Lung microvascular endothelial cell (primary cell): ENCODE data around the gene UPK3B. TPM values are rescaled to one million over a fixed set of nuclear protein-coding genes. Genes with fewer than 3 reads are reported as not detected.
"Not testable (repeated sequence)": the region's sequence is repeated elsewhere in the genome, so short reads cannot be mapped to it uniquely, and the experiment has no call there.

Experiments used
- DNase-seq, 2 donors: peaks; one replicate each; pipeline versions ENCODE4 v3.0.0 to v3.0.0-alpha.2; 2010; ENCODE audit warnings: low read depth in 2 of 2
- total RNA-seq: library from RNA; depleted of rRNA; stranded (reverse); fragments of >200 nt; gene quantifications from 2 replicates; pipeline ENCODE4 v1.2.1, GENCODE V29; 2014

The UPK3B gene
- total RNA-seq, 1 donor from 2014 or later: under 0.01 TPM

- DNase-seq: not testable (repeated sequence)
Measured at GRCh38 chr7:76487969-76488368, 22.4 kb upstream of the UPK3B start.

- not testable (repeated sequence) for DNase-seq
Measured at GRCh38 chr7:76492139-76492538, 18.2 kb upstream of the UPK3B start.

DNA sequence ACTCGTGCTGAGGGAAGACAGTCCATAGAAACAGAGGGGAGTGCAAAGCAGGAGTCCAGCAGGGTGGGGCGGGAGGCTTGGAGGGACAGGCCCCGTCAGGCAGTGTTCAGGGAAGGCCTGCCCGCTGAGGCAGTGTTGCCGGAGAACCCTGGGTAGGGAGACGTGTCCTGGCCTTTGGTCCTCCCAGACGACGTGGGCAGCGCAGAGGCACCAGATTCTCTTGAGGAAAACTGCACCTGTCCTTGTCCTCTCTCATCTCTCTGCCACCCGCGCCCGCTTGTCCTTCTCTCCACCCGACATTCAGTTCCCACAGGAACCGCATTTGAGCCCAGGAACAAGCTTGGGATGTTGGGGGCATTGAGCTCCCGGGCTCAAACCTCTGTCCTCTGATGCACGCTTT, 14.6 kb upstream of the UPK3B start:
- not testable (repeated sequence) for DNase-seq

DNA sequence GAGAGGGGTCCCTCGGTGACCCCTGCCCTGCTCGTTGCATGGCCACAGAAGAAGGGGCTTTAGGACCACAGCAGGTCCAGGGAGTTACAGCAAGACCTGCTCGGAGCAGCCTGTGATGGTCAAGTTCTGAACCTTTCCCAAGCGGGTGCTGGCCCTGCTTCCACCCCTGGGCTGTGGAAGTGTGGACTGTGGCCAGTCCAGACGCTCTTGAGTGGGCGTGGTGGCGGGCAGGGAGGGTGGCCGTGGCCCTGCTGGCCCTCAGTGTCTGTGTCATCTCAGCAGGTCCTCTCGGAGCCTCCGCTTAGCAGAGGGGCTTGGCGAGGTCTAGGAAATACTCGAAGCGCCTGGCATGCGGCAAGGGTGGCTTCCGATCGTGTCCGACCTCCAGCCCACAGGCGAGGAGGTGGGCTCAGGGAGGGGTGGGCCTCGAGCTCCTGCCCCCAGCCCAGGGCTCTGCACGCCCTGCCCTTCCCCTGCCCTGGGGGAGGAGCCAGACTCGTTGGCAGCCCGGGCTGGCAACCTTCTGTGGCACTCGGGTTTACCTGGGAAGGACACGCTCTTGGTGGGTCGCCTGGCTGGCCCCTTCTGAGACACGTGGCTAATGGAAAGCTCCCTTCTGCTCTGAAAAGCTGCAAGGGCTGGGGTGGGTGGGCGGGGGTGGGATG, 12.3 kb upstream of the UPK3B start:
- DNase-seq: not testable (repeated sequence)

GRCh38 chr7:76498583-76499200, 11.7 kb upstream of the UPK3B start:
- not testable (repeated sequence) for DNase-seq

GRCh38 chr7:76499201-76499923, 11.0 kb upstream of the UPK3B start:
- not testable (repeated sequence) for DNase-seq

GRCh38 chr7:76499924-76500241, 10.5 kb upstream of the UPK3B start:
- not testable (repeated sequence) for DNase-seq

GRCh38 chr7:76502224-76502623, 8.1 kb upstream of the UPK3B start:
- not testable (repeated sequence) for DNase-seq

DNA sequence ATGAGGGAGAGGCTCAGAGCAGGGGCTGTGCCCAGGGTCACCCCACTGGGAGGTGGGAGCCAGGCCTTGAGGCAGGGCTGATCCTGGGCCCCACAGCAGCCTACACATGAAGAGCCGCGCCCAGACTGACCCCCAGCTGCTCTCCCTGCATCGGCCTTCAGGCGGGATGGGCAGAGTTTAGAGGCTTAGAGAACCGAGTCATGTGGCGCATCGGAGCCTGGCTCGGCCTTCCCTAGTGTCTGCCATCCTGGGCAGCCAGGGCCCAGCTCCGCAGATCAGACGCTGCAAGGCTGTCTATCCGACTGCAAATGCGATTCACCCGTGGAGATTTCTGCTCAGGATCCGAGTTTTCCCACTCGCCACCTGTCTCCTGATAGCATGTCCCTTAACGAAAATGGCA, 7.5 kb upstream of the UPK3B start:
- not testable (repeated sequence) for DNase-seq

DNA sequence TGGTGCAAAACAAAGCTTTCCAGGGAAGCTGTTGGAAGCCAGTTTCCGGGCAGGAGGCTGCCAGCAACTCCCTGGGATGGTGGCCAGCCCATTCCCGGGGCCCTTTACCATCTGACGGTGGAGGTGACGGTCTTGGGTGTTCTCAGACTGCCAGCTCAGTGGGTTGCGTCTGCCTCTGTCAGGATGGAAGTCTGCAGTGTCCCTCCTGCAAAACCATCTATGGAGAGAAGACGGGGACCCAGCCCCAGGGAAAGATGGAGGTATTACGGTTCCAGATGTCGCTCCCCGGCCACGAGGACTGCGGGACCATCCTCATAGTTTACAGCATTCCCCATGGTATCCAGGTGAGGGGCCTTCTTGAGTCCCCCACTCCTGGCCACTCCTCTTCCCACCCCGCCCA, 7.1 kb upstream of the UPK3B start:
- not testable (repeated sequence) for DNase-seq

GRCh38 chr7:76504351-76505167, 5.8 kb upstream of the UPK3B start:
- not testable (repeated sequence) for DNase-seq

- no peak for DNase-seq
Measured at GRCh38 chr7:76505168-76506080, 4.9 kb upstream of the UPK3B start.

- no peak for DNase-seq
Measured at GRCh38 chr7:76506081-76506440, 4.3 kb upstream of the UPK3B start.

DNA sequence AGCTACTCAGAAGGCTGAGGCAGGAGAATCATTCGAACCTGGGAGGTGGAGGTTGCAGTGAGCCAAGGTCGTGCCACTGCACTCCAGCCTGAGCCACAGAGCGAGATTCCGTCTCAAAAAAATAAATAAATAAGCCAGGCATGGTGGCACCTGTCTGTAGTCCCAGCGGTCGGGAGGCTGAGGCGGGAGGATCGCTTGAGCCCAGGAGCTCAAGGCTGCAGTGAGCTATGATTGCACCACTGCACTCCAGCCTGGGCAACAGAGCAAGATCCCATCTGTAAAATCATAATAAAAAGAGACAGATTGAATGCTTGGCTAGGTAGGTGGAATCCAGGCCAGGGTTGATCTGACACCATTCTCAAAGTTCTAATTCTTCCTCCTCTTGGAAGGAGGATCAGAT, 3.7 kb upstream of the UPK3B start:
- DNase-seq: not testable (repeated sequence)

DNA sequence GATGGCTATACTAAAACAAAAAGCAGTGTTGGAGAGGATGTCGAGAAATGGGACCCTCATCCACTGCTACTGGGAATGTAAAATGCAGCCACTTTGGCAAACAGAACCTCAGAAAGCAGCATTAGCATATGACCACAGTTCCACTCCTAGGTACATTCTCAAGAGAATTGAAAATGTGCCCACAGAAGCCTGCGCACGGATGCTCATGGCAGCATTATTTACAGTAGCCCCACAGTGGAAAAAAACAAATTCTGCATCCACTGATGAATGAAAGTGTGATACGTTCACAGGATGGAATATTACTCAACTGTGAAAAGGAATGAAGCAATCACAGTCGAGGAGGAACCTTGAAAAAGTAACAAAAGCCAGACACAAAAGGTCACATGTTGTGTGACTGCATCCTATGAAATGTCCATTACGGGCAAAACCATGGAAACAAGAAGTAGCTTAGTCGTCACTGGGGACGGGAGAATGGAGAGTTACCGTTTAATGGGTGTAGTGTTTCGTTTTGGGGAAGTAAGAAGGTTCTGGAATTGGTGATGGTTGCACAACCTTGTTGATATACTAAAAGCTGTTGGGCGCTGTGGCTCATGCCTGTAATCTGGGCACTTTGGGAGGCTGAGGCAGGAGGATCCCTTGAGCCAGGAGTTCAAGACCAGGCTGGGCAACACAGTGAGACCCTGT, 2.5 kb upstream of the UPK3B start:
- no peak for DNase-seq

GRCh38 chr7:76511200-76511910, 1.0 kb downstream of the UPK3B start:
- not testable (repeated sequence) for DNase-seq

DNA sequence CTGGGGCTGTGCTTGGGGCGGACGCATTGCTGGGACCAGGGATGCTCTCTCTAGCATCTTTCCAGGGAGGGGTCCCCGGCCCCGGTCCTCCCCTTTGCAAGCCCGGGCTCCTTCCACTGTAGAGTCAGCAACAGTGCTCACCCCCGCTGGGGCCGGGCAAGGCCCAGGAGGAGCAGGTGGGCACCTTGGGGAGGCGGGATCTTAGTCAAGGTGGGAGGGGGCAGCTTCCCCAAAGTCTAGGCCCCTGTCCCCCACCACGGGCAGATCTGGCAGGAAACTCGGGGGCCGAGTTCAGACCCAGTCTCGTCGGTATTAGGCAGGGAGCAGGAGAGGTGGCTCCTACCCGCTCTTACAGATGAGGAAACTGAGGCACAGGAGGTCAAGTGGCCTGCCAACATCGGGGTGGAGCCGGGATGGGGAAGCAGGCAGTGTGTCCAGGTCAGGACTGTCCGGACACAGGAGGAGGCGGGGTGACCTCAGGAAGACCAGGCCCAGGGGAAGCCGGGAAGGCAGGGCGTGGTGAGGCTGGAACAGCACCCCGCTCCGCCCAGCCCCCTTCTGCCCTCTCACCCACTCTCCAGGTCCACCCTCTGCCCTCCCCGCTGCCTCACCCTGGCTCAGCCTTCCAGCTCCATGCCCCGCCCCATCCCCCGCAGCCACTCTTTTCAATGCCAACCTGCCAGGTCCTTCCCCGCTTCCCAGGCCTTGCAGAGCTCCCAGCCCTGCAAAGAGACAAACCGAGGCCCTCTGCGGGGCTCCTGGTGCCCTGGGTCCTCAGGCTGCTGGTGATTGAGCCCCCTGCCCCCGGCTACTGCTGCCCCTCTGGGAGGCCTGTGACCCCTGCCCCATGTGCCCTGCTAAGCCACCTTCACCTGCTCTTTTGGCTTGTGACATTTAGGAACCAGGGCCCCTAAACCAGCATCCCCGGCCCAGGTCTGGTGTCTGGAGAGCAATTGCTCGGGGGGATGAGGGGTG, 1.8 kb downstream of the UPK3B start:
- not testable (repeated sequence) for DNase-seq
